HG02970 (cell line): Measurements from ENCODE around the gene CTBP2.
"Not testable (repeated sequence)": the region's sequence is repeated elsewhere in the genome, so short reads cannot be mapped to it uniquely, and the experiment has no call there.

Experiments used
- ATAC-seq: cut with Tn5 transposase; IDR thresholded peaks from one replicate; pipeline ENCODE4 v1.9.1; 2021; ENCODE audit warnings: mild to moderate bottlenecking, moderate library complexity, moderate number of reproducible peaks; ENCODE audit not compliant: unreplicated experiment, low FRiP score

CTBP2 gene

DNA sequence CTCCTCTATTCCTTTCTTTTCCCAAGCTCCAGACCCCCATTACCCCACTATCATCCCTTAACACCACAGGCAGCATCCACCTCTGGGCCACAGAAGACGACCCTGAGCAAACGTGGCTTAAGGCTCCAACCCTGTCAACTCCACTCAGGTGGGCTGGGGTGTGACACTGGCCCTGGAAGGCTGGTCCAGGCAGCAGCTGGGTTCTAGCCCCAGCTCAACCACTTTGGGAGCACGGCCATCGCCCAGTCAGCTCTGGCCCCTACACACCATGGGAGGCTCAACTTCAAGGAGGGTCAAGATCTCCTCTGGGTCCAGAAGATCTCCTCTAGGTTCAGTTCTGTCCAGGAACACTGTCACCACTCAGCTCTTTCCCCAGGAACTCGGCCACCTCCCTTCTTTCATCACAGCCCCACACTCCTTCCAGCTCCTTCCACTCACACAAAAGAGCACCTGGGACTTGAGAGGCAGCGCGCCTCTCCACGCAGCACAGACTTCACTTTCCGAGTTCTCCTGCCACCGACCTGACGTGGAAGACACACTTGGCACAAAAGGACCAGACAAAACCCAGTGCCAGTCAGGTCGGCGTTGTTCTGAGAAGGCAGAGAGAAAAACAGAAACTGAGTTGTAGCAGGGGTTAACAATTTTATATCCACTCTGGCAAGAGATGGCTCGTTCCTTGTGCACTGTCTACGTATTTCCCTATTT is 84.1 kb downstream of the CTBP2 start:
- no peak for ATAC-seq

DNA sequence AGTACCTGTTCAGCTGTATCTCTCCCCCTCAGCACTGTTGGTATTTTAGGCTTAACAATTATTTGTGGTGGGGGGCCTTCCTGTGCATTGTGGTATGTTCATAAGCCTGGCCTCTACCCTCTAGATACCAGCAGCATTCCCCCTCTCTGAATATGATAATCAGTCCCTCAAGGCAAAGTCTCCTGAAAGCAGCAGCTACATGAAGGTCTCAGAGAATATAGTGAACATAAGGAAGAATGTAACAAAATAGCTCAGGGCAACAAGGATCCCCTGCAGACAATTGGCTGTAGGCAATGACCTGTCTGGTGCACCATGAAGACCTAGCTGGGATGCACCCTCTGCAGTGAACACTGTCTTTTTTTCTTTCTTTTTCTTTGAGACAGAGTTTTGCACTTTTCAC is 86.4 kb downstream of the CTBP2 start:
- ATAC-seq, result no peak

DNA sequence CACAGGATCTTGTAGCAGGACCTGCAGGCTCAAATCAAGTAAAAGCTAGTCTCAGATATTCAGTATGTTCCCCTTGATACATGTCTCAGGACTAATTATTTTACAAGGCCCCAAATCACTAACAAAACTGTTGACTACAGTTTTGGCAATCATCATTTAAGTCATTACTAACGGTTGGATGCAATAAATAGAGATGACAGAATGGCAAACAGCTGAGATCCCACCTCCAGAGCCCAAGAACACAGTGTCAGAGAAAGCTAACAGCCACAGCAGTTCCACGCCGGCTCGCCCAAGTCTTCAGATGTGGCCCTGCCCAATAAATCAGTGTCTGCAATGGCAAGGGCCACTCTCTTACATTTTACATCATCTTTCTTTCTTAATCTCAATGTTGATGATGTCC is 87.6 kb downstream of the CTBP2 start:
- ATAC-seq, result no peak

DNA sequence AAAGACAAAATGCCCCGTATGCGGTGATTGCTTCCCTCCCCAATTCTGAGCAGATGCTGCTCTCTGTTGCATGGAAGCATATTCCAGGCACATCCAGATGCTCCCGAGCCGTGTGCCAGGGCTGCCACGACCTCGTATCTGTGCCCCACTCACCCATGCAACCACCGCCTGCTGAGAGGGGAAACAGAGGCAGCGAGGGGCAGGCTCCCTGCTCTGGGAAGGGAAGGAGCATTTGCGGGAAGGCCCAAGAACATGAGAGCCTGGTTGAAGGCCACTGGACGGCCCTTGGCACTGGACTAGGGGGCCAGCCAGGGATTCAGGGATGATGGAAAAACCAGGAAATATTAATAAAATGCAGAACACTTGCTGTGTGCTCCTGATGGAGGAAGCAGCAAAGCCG is 89.4 kb downstream of the CTBP2 start:
- ATAC-seq, result no peak

DNA sequence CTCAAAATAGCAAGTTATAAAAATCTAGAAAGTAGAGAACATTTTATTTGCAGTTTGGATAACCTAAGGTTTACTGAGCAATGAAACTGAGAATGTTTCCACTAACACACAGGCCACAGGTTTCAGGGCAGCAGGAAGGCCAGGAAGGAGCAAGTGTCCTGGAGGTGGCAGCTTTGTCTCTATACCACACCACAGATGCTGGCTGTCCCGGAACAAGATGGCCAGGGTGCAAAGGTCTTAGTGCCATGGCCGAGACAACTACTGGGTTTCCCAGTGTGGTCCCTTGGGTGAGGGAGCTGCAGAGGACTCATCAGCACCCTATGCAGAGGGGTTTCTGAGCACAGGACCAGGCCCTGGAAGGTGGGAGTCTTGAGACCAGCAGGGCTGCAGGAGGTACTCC is 92.0 kb downstream of the CTBP2 start:
- ATAC-seq, result no peak

DNA sequence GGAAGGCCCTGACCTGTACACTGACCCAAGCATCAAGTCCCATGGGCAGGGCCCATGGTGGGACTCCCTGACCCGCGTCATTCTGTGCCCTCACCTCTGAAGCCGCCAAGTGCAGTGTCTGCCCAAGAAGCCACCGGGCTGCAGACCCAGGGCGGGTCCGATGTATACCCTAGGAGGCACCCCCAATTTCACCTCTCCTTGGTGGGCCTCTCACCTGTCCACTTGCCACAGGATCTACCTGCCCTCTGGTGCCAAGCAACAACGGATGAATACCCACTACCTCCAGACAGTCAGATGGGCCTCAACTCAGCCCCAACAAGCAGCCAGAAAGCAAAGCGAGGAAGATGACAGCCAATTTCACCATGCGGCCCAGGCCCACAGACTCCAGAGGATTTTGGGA is 92.6 kb downstream of the CTBP2 start:
- ATAC-seq, result no peak

DNA sequence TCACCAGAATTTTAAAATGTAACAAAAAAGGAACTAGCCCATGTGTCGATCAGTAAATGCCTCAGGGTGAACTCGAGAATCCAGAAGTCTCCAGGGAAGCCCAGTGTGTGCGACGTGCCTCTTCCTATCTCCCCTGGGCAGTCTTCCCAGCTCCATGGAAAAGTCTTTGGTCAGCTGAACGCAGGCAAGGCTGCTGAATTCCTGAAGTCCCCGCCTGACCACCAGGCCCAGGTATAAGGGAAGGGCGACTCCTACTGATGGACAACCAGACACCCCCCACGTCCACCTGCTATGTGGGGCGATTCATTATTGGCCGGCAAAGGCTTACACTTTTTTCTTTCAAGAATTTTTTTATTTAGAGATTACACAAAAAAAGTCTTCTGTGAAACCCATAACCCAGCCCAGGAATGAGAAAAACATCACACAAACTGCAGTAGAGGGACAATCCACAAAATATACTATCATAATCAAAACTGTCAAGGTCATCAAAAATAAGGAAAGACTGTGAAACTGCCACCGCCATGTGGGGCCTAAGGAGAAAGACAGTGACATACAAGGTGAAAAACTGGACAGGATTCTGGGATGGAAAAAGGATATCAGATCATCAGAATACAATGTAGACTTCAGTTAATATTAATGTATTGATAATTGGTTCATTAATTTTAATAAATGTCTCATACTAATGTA is 93.5 kb downstream of the CTBP2 start:
- ATAC-seq, result no peak

DNA sequence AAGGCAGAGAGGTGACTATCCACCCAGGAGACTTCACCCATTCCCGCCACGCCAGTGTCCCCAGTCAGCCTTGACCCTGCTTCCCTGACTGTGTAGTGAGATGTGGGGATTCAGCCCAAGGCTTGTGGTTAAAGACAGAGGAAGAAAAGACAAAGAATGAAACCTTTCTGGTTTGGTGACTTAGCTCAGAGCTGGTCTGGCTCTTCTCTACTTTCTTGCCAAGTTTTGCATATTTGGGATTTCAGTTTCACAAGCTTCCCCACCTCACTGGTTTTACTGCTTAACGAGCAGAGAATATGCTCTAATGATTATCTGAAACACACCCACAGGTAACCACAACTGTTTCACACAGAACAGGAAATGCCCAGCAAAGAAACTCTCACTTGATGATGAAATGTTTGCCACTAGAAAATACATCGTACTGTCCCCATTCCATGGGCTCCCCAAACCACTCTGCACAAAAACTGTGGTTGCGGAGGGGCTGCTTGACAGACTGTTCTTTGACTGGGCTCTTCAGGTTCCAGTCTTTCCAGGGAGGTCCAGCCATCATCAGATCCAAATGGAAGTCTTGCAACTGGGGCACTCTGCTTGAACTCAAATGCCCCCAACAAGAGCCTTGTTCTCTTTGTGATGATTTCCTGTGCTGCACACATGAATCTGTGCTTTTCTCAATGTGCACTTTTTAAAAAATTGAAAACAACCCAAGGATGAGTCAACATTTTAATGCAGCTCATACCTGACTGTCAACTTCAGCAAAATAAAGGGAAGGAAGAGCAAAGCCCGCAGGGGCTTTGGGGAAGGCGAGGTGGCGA is 95.5 kb downstream of the CTBP2 start:
- ATAC-seq, result peak; percentile 93

DNA sequence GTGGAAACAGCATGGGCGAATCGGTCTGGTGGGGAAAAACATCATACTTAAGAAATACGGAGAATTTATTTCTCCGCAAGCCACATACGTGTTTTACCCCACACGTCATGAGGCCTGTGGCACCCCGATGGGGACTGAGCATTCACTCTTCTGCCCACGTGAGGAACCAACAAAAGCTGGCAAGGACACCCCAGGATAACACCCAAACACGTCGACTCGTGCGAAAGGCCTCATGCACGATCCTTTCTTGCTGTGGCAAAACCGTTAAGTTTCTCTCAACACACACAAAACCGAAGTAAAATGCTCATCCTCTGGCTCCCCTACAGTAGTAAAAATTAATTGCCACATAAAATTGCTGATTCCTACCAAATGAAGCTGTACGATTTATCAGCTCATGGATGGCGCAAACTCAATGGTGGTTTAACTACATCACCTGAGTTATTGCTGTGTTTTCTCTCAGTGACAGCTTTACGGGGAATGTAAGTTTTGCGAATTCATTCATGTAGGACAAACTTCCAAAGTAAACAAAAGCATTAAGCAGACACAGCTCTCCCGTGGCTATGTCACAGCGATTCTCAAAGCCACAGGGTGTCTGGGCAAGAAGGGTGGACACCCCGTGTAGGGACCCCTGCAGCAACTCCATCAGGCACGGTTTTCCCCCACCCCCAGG is 97.0 kb downstream of the CTBP2 start:
- no peak for ATAC-seq

DNA sequence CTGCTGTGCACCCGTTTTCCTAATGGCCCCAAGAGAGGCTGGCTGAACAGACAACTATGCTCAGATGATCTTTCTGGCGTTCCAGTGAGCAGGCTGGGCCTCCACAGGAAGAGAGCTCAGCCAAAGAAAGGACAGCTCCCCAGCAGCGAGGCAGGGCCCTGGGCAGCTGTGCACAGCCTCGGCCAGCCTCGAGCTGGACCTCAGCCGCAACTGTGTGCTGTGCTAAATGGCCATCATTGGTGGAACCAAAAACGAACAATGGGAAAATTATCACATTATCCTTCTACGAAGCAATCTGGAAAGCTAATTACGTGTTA is 97.5 kb downstream of the CTBP2 start:
- ATAC-seq, result no peak

DNA sequence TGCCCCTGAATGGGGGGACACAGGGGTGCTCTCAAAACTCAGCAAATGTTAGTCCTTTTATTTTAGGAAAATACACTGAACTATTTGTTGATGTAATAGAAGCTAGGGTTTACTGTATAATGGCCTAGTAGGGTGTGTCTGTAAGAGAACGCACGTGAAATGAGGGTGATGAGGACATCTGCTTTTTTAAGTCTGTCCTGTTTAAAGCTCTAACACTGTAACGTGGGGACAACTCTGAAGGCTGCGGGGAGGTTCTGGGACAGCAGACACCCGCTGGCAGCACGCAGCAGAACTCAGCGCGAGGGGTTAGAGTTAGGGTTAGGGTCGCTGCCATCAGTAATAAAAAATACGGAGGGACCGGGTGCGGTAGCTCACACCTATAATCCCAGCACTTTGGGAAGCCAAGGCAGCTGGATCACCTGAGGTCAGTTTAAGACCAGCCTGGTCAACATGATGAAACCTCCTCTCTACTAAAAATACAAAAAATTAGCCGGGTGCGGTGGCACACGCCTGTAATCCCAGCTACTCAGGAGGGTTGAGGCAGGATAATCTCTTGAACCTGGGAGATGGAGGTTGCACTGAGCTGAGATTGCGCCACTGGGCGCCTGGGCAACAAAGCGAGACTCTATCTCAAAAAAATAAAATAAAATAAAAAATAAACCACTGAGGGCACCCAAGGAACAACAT is 98.0 kb downstream of the CTBP2 start:
- ATAC-seq, result no peak

DNA sequence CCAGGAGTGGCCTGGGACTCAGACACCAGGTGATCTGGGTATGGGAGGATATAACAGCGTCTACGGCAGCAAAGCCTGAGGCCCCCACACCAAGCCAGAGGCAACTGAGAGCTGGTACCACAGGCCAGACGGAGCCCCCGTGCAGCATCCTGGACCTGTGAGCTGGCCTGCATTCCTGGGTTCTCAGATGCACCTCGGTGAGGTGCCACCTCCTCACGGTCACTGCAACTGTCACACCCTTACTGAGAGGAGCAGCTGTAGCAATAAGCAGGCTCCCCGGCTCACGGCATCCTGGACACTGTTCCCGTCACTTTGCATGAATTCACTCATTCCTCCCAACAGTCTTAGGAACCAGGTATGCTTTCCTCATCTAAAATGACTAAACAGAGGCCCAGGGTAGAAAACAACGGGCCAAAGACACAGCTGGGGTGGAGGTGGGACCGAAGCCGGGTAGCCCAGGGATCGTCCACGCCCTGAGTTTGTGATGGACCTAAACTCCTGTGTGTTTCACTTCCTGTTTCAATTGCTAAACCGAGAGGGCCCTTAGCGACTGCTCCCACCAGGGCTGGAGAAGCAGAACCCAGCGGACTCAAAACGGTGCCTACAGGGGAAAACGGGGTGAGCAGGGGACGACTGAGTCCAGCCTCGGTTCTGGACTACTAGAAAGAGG is 98.7 kb downstream of the CTBP2 start:
- ATAC-seq, result no peak

DNA sequence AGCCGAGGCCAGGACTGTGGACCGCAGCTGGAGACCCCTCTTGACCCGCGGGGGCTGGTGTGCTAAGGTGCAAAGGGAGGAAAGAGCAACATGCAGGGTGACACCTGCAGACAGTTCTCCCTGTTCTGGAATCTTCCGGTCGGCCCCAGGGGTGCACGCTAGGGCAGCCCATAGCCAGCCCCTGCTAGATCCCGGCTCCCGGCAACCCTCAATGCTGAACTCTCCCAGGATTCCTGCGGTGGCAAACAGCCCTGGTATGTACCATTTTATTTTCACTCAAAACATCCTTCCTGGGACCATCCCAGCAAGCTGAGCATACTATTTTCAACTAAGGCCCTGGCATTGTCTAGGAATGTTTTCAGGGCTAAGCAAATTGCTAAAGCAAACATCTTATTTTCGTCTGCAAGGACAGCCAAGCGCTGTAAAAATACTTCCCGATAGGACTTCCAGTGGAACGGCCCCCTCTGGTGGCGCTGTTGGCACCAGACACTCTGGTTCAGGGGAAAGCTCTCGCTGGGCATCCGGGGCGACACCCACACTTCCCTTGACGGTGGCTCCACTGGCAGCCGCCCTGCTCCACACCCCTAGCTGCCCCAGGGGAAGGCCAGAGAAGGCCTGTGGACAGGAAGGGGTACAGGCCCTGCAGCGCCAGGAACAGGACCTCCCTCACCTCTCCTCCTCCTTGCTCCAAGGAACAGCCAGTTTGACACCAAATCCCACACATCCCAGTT is 99.4 kb downstream of the CTBP2 start:
- ATAC-seq, result no peak

DNA sequence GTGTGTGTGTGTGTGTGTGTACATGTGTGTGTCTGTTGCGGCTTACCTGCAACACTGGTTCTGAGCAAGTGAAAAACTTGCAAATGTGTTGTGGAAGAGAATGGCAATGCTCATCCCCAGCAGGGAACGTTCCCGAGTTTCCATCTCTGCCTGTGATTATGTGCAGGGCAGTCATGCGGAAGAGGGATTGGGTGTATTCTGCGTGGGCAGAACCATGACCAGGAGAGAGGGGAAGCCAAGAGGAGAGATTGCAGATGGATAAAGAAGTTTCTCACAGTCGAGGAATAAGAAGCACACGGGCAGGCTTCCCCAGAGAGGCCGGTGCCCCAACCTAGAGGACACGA is 99.9 kb downstream of the CTBP2 start:
- no peak for ATAC-seq

DNA sequence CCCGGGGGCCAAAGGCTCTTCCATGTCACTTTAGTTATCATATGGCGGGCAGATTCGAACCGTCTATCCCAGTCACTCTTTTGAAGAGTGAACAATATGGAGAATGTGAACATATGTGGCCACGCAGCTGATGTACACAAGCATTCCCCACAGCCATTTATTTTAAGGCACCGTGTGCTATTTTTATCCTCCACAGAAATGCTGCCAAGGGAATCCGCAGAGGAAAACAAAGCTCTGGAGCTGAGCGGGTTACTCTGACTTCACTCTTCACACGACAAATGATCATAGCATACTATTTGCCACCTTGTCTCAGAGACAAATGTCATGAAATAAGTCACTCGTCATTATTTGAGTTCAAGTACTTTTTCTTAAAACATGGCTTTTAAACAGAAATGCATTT is 100.3 kb downstream of the CTBP2 start:
- no peak for ATAC-seq

DNA sequence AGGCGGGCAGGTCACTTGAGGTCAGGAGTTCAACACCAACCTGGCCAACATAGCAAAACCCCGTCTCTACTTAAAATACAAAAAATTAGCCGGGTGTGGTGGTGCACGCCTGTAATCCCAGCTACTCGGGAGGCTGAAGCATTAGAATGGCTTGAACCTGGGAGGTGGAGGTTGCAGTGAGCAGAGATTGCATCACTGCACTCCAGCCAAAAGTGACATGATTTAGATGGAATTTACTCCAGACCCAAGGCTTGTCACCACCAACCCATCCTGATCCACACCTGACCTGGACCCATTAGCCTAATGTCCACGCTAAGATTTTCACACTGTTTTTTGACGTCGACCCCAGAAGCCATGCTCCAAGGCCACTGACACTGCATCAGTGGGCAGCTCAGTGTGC is 101.0 kb downstream of the CTBP2 start:
- not testable (repeated sequence) for ATAC-seq

DNA sequence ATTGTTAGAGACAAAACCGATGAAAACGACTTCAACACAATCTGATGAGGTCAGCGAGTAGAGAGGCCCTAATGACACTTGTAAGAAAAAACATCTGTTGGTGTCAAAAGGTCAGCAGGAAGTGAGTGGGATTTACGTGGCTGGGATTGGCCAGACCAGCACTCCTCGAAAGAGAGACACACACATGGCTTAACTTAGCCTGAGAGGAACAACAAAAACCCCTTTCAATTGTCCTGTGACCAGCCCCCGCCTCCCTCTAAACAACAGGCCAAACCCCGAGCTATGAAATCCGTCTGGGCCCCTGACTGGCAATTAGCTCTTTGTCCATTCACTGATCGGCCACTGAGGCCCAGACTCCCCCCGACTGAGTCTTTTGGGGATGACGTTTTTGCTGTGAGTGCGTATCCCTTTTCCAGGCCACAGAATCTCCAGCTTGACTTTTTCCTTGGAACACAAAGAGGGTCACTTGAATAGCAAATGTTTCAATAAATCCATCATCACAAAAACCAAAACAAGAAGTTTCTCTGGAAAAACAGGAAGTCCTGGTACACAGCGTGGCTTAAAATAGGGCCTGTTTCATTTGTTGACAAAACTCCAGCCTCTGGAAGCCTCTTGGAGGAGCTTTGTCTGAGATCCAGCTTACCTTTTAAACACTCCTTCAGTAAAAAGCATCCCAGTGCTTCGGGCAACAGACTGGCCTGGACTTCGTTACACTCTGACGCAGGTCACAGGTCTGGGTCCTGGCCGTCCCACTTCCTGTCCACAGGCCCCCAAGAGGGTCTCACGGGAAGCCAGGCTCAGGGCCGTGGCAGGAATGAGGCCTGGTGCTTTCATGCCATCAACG is 103.0 kb downstream of the CTBP2 start:
- no peak for ATAC-seq
